ENCODE measurements around the gene AHSA1. TPM values are rescaled to one million over a fixed set of nuclear protein-coding genes. Genes with fewer than 3 reads are reported as not detected.
"Not testable (repeated sequence)": the region's sequence is repeated elsewhere in the genome, so short reads cannot be mapped to it uniquely, and the experiment has no call there.

AHSA1 gene
- polyA plus RNA-seq (2011; rRNA removed) (121 and 145 TPM in 2 replicates), polyA minus RNA-seq (2011; rRNA and poly(A)+ RNA removed) (91.3 and 94.1 TPM in 2 replicates)

GRCh38 chr14:77457522-77458248 lies at the start of gene AHSA1, which contains the start of gene VIPAS39:
Gene AHSA1, plus strand, starts transcription at chr14:77458093. Its CDS starts 97 bp downstream, at chr14:77458190.
Gene VIPAS39, minus strand, starts transcription at chr14:77457601. Its CDS starts 3,499 bp downstream, at chr14:77454102.
- TF ChIP-seq, protein P1, sequence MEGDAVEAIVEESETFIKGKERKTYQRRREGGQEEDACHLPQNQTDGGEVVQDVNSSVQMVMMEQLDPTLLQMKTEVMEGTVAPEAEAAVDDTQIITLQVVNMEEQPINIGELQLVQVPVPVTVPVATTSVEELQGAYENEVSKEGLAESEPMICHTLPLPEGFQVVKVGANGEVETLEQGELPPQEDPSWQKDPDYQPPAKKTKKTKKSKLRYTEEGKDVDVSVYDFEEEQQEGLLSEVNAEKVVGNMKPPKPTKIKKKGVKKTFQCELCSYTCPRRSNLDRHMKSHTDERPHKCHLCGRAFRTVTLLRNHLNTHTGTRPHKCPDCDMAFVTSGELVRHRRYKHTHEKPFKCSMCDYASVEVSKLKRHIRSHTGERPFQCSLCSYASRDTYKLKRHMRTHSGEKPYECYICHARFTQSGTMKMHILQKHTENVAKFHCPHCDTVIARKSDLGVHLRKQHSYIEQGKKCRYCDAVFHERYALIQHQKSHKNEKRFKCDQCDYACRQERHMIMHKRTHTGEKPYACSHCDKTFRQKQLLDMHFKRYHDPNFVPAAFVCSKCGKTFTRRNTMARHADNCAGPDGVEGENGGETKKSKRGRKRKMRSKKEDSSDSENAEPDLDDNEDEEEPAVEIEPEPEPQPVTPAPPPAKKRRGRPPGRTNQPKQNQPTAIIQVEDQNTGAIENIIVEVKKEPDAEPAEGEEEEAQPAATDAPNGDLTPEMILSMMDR (IDR thresholded peaks at IDR 0.05; ENCODE audit: low read depth, low read length): no peak
- peak within 1 kb of the TSS; percentile 99 for H3K4me3 ChIP-seq (ENCODE audit: low read depth, low read length)
- ChIA-PET POLR2A (interaction anchor here (0.8 kb wide), 1 partner anchor 303 kb away, joined by 3 read pairs; the partner anchor contains the start of gene SNW1), CTCF (interaction anchor here (1.1 to 4.6 kb wide), 3 partner anchors 94 to 250 kb away, joined by 5 to 84 read pairs (median 26); partner anchors contain the start of genes ALKBH1 and SLIRP)
- H3K27me3 ChIP-seq (ENCODE audit: control insufficient read depth, insufficient read depth, low read length): no peaks in the 10 kb centered on the region
- H3K9me3 ChIP-seq (ENCODE audit: control insufficient read depth, insufficient read depth, low read length): peaks cover 4% of the 10 kb centered on the region; the same call in 1 of the 2 replicates
- DNase-seq (ENCODE audit: low read depth, low spot score): peak; percentile 98
- peak within 1 kb of the TSS; percentile 93 for H3K27ac ChIP-seq (ENCODE audit: low read depth, low read length)

GRCh38 chr14:77409131-77409533 lies 48.8 kb upstream of the AHSA1 start:
- ChIA-PET POLR2A (no interaction called here), CTCF (interaction anchor here (0.8 kb wide), 1 partner anchor 22 kb away, joined by 3 read pairs; no protein-coding TSS in a partner anchor)
- DNase-seq (ENCODE audit: low read depth, low spot score): no peak

GRCh38 chr14:77415403-77416030 lies 42.4 kb upstream of the AHSA1 start:
- DNase-seq (ENCODE audit: low read depth, low spot score); H3K27ac ChIP-seq (ENCODE audit: low read depth, low read length); H3K4me3 ChIP-seq (ENCODE audit: low read depth, low read length); H3K27me3 ChIP-seq (ENCODE audit: control insufficient read depth, insufficient read depth, low read length); H3K9me3 ChIP-seq (ENCODE audit: control insufficient read depth, insufficient read depth, low read length); POLR2A ChIA-PET: not testable (repeated sequence)
- CTCF ChIA-PET: interaction anchor here (0.7 kb wide), 1 partner anchor 94 kb away, joined by 3 read pairs; no protein-coding TSS in a partner anchor

More at GRCh38 chr14:77409131-77409533, 48.8 kb upstream of the AHSA1 start:
- H3K27ac ChIP-seq (ENCODE audit: low read depth, low read length): no peak overlapping the region
- no peaks in the 10 kb centered on the region for H3K9me3 ChIP-seq (ENCODE audit: control insufficient read depth, insufficient read depth, low read length)
- H3K4me3 ChIP-seq (ENCODE audit: low read depth, low read length): no peak overlapping the region
- peaks cover 6% of the 10 kb centered on the region for H3K27me3 ChIP-seq (ENCODE audit: control insufficient read depth, insufficient read depth, low read length)
- TF ChIP-seq, protein P1 (IDR thresholded peaks at IDR 0.05; ENCODE audit: low read depth, low read length): peak; percentile 18; the same call in 1 of the 2 replicates

DNA sequence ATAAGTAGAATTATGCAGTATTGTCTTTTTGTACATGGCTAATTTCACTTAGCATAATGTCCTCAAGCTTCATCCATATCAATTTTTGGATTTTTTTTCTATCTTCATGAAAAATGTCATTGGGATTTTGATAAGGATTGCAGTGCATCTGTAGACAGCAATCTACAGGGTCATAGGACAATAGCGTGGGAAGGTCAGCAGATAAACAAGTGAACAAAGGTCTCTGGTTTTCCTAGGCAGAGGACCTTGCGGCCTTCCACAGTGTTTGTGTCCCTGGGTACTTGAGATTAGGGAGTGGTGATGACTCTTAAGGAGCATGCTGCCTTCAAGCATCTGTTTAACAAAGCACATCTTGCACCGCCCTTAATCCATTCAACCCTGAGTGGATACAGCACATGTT lies 41.8 kb upstream of the AHSA1 start:
- DNase-seq (ENCODE audit: low read depth, low spot score); H3K27me3 ChIP-seq (ENCODE audit: control insufficient read depth, insufficient read depth, low read length); H3K9me3 ChIP-seq (ENCODE audit: control insufficient read depth, insufficient read depth, low read length); H3K4me3 ChIP-seq (ENCODE audit: low read depth, low read length); CTCF ChIA-PET; POLR2A ChIA-PET; H3K27ac ChIP-seq (ENCODE audit: low read depth, low read length): not testable (repeated sequence)

GRCh38 chr14:77416836-77417235 lies 41.1 kb upstream of the AHSA1 start:
- POLR2A ChIA-PET: no interaction called here
- Histone ChIP-seq H3K27me3 (ENCODE audit: control insufficient read depth, insufficient read depth, low read length) (no peaks in the 10 kb centered on the region), H3K27ac (ENCODE audit: low read depth, low read length) (no peak overlapping the region), H3K4me3 (ENCODE audit: low read depth, low read length) (no peak overlapping the region), H3K9me3 (ENCODE audit: control insufficient read depth, insufficient read depth, low read length) (peaks cover 8% of the 10 kb centered on the region)
- CTCF ChIA-PET: no interaction called here
- no peak for DNase-seq (ENCODE audit: low read depth, low spot score)
- TF ChIP-seq, protein P1 (IDR thresholded peaks at IDR 0.05; ENCODE audit: low read depth, low read length): no peak
